GM13977 (cell line): Measurements from ENCODE around the gene INPPL1.

Experiments
- DNase-seq: peaks from one replicate; pipeline ENCODE4 v3.0.0; 2012; ENCODE audit warnings: low spot score
- CTCF ChIP-seq: IDR thresholded peaks from 2 replicates; pipeline ENCODE4 v1.5.1; 2012; ENCODE audit warnings: mild to moderate bottlenecking, control low read depth; ENCODE audit not compliant: insufficient read depth; ENCODE audit errors: extremely low read depth, missing control alignments
- in situ Hi-C: fragments of 300-500 bp; cut with MboI; formaldehyde crosslinking; loops from one replicate; pipeline ENCODE4 v1.12.0; 2022; ENCODE audit warnings: low sequenced_read_pairs, low pct_unique_long_range_greater_than_20kb, mixed read lengths, inconsistent platforms; ENCODE audit not compliant: unreplicated experiment

Gene INPPL1

GRCh38 chr11:72236774-72237111 is 12.2 kb downstream of the INPPL1 start:
- DNase-seq = peak; percentile 32
- in situ Hi-C loops = no loop called here
- TF ChIP-seq CTCF = no peak

GRCh38 chr11:72237112-72237931 is 12.8 kb downstream of the INPPL1 start:
- DNase-seq = peak; percentile 33
- TF ChIP-seq CTCF = no peak
- in situ Hi-C loops = no loop called here

GRCh38 chr11:72238040-72238450 is 13.5 kb downstream of the INPPL1 start:
- in situ Hi-C loops = no loop called here
- peak; percentile 89 for DNase-seq
- peak; percentile 85 for TF ChIP-seq CTCF

GRCh38 chr11:72238492-72239312 is 14.1 kb downstream of the INPPL1 start:
- no peak for TF ChIP-seq CTCF
- in situ Hi-C loops = no loop called here
- peak; percentile 34 for DNase-seq

- peak; percentile 82 for DNase-seq
- TF ChIP-seq CTCF = no peak
- in situ Hi-C loops = no loop called here
These were observed 14.8 kb downstream of the INPPL1 start for GRCh38 chr11:72239313-72239848.

GRCh38 chr11:72239849-72240460 is 15.4 kb downstream of the INPPL1 start:
- no peak for TF ChIP-seq CTCF
- in situ Hi-C loops = no loop called here
- no peak for DNase-seq
